RWPE2 (cell line): ENCODE measurements around the gene CDR2.
"Not testable (repeated sequence)": the region's sequence is repeated elsewhere in the genome, so short reads cannot be mapped to it uniquely, and the experiment has no call there.

Experiments used
- ATAC-seq: fragments of 200-7000 bp; cut with Tn5 transposase; 3 replicates; pipeline ENCODE4 v1.9.1; 2021; ENCODE audit warnings: low read depth
- DNase-seq: peaks from one replicate; pipeline ENCODE4 v3.0.0-alpha.2; 2020; ENCODE audit warnings: low spot score
- H3K27ac ChIP-seq: fragments of 450-650 bp; 2 replicates; pipeline ENCODE4 v1.5.1; 2017; ENCODE audit warnings: mild to moderate bottlenecking; ENCODE audit not compliant: poor library complexity, severe bottlenecking
- H3K27me3 ChIP-seq: fragments of 250-450 bp; sonication (Bioruptor Pico); 2 replicates; pipeline ENCODE4 v1.5.1; 2021; ENCODE audit warnings: mild to moderate bottlenecking, moderate library complexity; ENCODE audit not compliant: insufficient read depth, poor library complexity, severe bottlenecking
- H3K36me3 ChIP-seq: fragments of 250-450 bp; sonication (Bioruptor Pico); 2 replicates; pipeline ENCODE4 v1.5.1; 2020; ENCODE audit warnings: low read depth, mild to moderate bottlenecking, moderate library complexity
- H3K4me1 ChIP-seq: fragments of 250-450 bp; sonication (Bioruptor Pico); 2 replicates; pipeline ENCODE4 v1.5.1; 2021; ENCODE audit warnings: mild to moderate bottlenecking, moderate library complexity; ENCODE audit not compliant: insufficient read depth, poor library complexity, severe bottlenecking
- H3K4me3 ChIP-seq: fragments of 250-450 bp; sonication (Bioruptor Pico); 2 replicates; pipeline ENCODE4 v1.5.1; 2021; ENCODE audit warnings: mild to moderate bottlenecking, moderate library complexity; ENCODE audit not compliant: severe bottlenecking
- H3K9me3 ChIP-seq: fragments of 250-450 bp; sonication (Bioruptor Pico); 2 replicates; pipeline ENCODE4 v1.5.1; 2021; ENCODE audit warnings: mild to moderate bottlenecking, moderate library complexity; ENCODE audit not compliant: severe bottlenecking
- CTCF ChIP-seq: fragments of 450-650 bp; IDR thresholded peaks from one replicate; pipeline ENCODE4 v1.5.1; 2017; ENCODE audit warnings: mild to moderate bottlenecking, moderate library complexity; ENCODE audit not compliant: poor library complexity, severe bottlenecking

CDR2 gene

GRCh38 chr16:22373662-22374310, 633 bp downstream of the CDR2 start:
- peaks cover 34% of the 10 kb centered on the region for H3K4me1 ChIP-seq
- DNase-seq (no peak), ATAC-seq (peak; percentile 23; the same call in 2 of the 3 replicates)
- peak overlapping the region; percentile 52 for H3K27ac ChIP-seq
- no peaks in the 10 kb centered on the region for H3K27me3 ChIP-seq
- no peak for TF ChIP-seq CTCF
- H3K9me3 ChIP-seq = no peaks in the 10 kb centered on the region
- H3K4me3 ChIP-seq = peak overlapping the region; percentile 81
- peaks cover 37% of the 10 kb centered on the region for H3K36me3 ChIP-seq

GRCh38 chr16:22372882-22373661, 1.3 kb downstream of the CDR2 start:
- Histone ChIP-seq H3K27me3 (no peaks in the 10 kb centered on the region), H3K9me3 (no peaks in the 10 kb centered on the region), H3K36me3 (peaks cover 40% of the 10 kb centered on the region), H3K27ac (peak overlapping the region; percentile 52), H3K4me3 (peak overlapping the region; percentile 81), H3K4me1 (peaks cover 41% of the 10 kb centered on the region)
- ATAC-seq = no peak
- no peak for TF ChIP-seq CTCF
- no peak for DNase-seq

- H3K36me3 ChIP-seq = peaks cover 58% of the 10 kb centered on the region
- H3K4me1 ChIP-seq = peaks cover 49% of the 10 kb centered on the region
- no peak for ATAC-seq
- no peak overlapping the region for H3K4me3 ChIP-seq
- no peaks in the 10 kb centered on the region for H3K27me3 ChIP-seq
- no peaks in the 10 kb centered on the region for H3K9me3 ChIP-seq
- no peak for TF ChIP-seq CTCF
- H3K27ac ChIP-seq = peak overlapping the region; percentile 52
- no peak for DNase-seq
Observed at GRCh38 chr16:22370038-22370820, 4.2 kb downstream of the CDR2 start.

DNA sequence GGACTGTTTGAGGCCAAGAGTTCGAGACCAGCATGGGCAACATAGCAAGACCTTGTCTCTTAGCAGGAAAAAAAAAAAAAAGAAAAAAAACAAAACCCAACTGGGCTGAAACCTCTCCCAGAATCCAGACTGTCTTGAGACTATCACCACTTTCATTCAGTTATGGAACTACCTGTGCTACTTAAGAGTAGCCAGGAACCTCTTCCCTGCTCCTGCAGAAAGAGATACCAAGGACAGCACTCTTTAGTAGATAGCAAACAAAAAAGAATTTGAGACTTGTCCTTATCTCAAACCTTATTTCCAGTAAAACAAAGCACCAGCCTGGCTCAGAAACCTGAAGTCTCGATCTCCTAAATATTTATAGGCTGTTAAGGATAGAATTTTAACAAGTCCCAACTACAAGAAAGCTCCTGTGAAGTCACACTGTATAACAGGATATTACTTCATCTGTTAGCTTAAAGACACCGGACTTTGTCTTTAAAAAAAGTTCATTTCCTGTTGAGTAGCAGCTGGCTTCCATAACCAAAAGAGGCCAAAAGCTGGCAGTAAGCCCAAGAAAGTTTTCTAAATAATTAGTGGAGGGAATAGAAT, 5.1 kb downstream of the CDR2 start:
- H3K4me3 ChIP-seq = no peak overlapping the region
- peak overlapping the region; percentile 52 for H3K27ac ChIP-seq
- TF ChIP-seq CTCF = no peak
- DNase-seq (no peak), ATAC-seq (no peak)
- no peaks in the 10 kb centered on the region for H3K9me3 ChIP-seq
- H3K36me3 ChIP-seq = peaks cover 67% of the 10 kb centered on the region
- no peaks in the 10 kb centered on the region for H3K27me3 ChIP-seq
- peaks cover 49% of the 10 kb centered on the region for H3K4me1 ChIP-seq

DNA sequence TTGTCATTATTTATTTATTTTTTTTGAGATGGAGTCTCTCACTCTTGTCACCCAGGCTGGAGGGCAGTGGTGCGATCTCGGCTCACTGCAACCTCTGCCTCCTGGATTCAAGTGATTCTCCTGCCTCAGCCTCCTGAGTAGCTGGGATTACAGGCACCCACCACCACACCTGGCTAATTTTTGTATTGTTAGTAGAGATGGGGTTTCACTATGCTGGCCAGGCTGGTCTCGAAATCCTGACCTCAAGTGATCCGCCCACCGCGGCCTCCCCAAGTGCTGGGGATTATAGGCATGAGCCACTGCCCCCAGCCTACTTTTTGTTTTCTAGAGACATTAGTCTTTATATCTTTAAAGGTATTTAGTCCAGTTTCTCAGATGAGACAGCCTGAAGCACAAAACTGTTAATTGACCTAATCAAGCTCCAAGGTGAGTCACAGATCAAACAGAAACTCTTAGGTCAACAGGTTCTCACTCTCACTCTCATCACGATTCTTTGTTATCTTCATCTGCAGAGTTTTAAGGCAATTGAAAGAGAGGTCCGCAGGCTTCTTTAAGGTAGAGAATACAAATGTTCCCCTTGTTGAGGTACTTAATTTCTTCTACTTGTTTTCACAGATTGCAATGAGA, 6.1 kb downstream of the CDR2 start:
- H3K36me3 ChIP-seq = peaks cover 77% of the 10 kb centered on the region
- H3K4me3 ChIP-seq, DNase-seq, H3K27me3 ChIP-seq, H3K9me3 ChIP-seq, ATAC-seq, H3K27ac ChIP-seq: not testable (repeated sequence)
- peaks cover 49% of the 10 kb centered on the region for H3K4me1 ChIP-seq
